Peyer's patch (tissue), 4 donors: ENCODE results near the gene KIF1A.

Experiments used
- CTCF ChIP-seq, 6 experiments: fragments of 450-650 bp in 4 of 6; fragments of 200-600 bp in 2 of 6; sonication (generic) in 1 of 6; IDR thresholded peaks; one replicate each; pipeline ENCODE4 v1.5.1; 2017 to 2019; ENCODE audit warnings: antibody characterized with exemption in 6 of 6, mild to moderate bottlenecking in 3 of 6, moderate library complexity in 1 of 6
- POLR2A ChIP-seq, 2 donors: fragments of 450-650 bp; IDR thresholded peaks; one replicate each; pipeline ENCODE4 v1.5.1; 2017; ENCODE audit warnings: antibody characterized with exemption in 2 of 2, mild to moderate bottlenecking in 2 of 2, moderate library complexity in 2 of 2

GRCh38 chr2:240822280-240822847, 2.3 kb upstream of the KIF1A start:
- TF ChIP-seq CTCF (IDR thresholded peaks at IDR 0.05), result no peak
- no peak for TF ChIP-seq POLR2A (IDR thresholded peaks at IDR 0.05)
